GM12878 (cell line): ENCODE measurements around the gene ZNF790. TPM values are rescaled to one million over a fixed set of nuclear protein-coding genes. Genes with fewer than 3 reads are reported as not detected.

Source experiments
- BACH1 ChIP-seq: fragments of 450-650 bp; IDR thresholded peaks from 2 replicates; pipeline ENCODE4 v1.6.1; 2017; ENCODE audit warnings: mild to moderate bottlenecking, borderline replicate concordance
- NR2C1 ChIP-seq: fragments of 450-650 bp; IDR thresholded peaks from 2 replicates; pipeline ENCODE4 v1.6.1; 2017; ENCODE audit warnings: antibody characterized with exemption, mild to moderate bottlenecking, moderate library complexity
- POLR2A ChIP-seq: IDR thresholded peaks from 2 replicates; pipeline ENCODE4 v1.6.1; 2011; ENCODE audit warnings: low read depth, mild to moderate bottlenecking, low read length
- RELA ChIP-seq: fragments of 450-650 bp; IDR thresholded peaks from 2 replicates; pipeline ENCODE4 v1.8.0; 2014; ENCODE audit warnings: borderline replicate concordance; ENCODE audit not compliant: partially characterized antibody
- SMAD5 ChIP-seq: IDR thresholded peaks from 2 replicates; pipeline ENCODE4 v1.6.1; 2016; ENCODE audit warnings: antibody characterized with exemption, low read depth
- ZNF217 ChIP-seq: fragments of 450-650 bp; IDR thresholded peaks from 2 replicates; pipeline ENCODE4 v1.6.1; 2017; ENCODE audit warnings: antibody characterized with exemption, mild to moderate bottlenecking
- polyA plus RNA-seq, 11 experiments: library from polyadenylated mRNA; depleted of rRNA in 4 of 11; unstranded in 6 of 11; stranded (reverse) in 5 of 11; fragments of >200 nt; fragmentation: Nextera tagmentation in 4 of 11; fragmentation: Illumina TruSeq in 1 of 11; extraction: Ambion mirVana in 4 of 11; extraction: Trizol in 1 of 11; gene quantifications; 1 replicate in 1 of 11; 2 replicates in 10 of 11; pipeline versions ENCODE4 v1.2.1 to v1.2.3, GENCODE V29; 2011 to 2016; ENCODE audit warnings: inconsistent platforms in 2 of 11, missing spikeins in 2 of 11, low read depth in 1 of 11
- total RNA-seq, 4 experiments: library from RNA; depleted of rRNA in 3 of 4; stranded (reverse); fragments of >200 nt in 3 of 4; fragmentation: Illumina TruSeq in 1 of 4; extraction: Trizol in 1 of 4; gene quantifications; 2 replicates each; pipeline versions ENCODE4 v1.2.1 to v1.2.3, GENCODE V29; 2013 to 2021
- TF ChIP-seq, protein P1 (sequence below): IDR thresholded peaks from 2 replicates; pipeline ENCODE4 v1.6.1; 2012; ENCODE audit warnings: low read depth, low read length, improper control_type of control experiment
- TF ChIP-seq, protein P2 (sequence below): fragments of 450-650 bp; IDR thresholded peaks from 2 replicates; pipeline ENCODE4 v1.6.1; 2018; ENCODE audit warnings: mild to moderate bottlenecking, low read depth, moderate library complexity; ENCODE audit not compliant: partially characterized antibody
- TF ChIP-seq, protein P3 (sequence below): fragments of 450-650 bp; IDR thresholded peaks from 2 replicates; pipeline ENCODE4 v1.6.1; 2017; ENCODE audit warnings: mild to moderate bottlenecking

Gene ZNF790
- total and polyA plus RNA-seq, 10 of the 15 experiments (the other 5 are each of a cell fraction or from before 2014, with no cell fraction given) = 0.87 to 5.2 (median 2.9) TPM

DNA sequence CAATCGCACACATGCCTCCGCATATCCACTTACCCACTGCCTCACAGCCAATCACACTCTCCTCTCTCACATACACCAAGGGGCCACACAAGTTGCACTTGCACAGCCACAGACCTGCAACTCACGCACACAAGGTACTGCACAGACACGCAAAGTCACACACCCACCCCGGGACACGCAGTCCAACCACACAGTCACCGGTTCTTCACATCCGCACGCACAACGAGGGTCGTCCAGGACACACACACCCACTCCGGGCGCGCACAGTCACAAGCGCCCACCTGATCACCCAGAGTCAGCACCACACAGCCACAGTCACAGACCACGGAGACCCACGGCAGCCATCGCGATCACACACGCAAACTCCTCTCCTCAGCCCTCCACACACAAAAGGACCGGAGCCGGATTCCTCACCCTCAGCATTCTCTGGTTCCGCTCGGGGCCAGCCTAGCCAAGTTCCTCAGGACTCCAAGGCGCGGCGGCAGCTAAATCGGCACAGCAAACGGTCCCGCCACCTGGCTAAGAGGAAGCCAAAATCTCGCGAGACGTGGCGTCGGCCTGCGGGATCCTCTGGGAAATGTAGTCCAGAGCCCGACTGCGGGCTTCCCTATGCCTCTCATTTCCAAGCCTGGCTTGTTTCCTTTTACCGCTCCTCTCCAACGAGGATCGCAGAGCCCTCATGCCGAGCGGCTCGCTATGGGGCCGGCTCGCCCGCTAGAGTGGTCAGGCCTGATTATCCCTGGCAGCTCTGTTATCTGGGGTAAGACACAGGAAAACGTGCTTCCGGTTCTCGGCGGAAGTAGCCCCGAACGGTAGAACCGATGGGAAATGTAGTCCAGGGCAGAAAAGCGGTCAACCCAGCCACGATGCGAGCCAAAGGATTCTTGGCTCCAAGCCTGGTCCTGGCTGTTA lies 65.6 kb downstream of the ZNF790 start, which contains the start of gene ZNF850 (continued):
- TF ChIP-seq, protein P1, sequence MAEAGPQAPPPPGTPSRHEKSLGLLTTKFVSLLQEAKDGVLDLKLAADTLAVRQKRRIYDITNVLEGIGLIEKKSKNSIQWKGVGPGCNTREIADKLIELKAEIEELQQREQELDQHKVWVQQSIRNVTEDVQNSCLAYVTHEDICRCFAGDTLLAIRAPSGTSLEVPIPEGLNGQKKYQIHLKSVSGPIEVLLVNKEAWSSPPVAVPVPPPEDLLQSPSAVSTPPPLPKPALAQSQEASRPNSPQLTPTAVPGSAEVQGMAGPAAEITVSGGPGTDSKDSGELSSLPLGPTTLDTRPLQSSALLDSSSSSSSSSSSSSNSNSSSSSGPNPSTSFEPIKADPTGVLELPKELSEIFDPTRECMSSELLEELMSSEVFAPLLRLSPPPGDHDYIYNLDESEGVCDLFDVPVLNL = peak; percentile 83
- TF ChIP-seq ZNF217 (no peak), SMAD5 (no peak), RELA (no peak), NR2C1 (peak; percentile 66; the same call in 1 of the 2 replicates), BACH1 (peak; percentile 27; the same call in 1 of the 2 replicates), POLR2A (peak; percentile 89)
- TF ChIP-seq, protein P2, sequence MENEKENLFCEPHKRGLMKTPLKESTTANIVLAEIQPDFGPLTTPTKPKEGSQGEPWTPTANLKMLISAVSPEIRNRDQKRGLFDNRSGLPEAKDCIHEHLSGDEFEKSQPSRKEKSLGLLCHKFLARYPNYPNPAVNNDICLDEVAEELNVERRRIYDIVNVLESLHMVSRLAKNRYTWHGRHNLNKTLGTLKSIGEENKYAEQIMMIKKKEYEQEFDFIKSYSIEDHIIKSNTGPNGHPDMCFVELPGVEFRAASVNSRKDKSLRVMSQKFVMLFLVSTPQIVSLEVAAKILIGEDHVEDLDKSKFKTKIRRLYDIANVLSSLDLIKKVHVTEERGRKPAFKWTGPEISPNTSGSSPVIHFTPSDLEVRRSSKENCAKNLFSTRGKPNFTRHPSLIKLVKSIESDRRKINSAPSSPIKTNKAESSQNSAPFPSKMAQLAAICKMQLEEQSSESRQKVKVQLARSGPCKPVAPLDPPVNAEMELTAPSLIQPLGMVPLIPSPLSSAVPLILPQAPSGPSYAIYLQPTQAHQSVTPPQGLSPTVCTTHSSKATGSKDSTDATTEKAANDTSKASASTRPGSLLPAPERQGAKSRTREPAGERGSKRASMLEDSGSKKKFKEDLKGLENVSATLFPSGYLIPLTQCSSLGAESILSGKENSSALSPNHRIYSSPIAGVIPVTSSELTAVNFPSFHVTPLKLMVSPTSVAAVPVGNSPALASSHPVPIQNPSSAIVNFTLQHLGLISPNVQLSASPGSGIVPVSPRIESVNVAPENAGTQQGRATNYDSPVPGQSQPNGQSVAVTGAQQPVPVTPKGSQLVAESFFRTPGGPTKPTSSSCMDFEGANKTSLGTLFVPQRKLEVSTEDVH = peak; percentile 88
- TF ChIP-seq, protein P3, sequence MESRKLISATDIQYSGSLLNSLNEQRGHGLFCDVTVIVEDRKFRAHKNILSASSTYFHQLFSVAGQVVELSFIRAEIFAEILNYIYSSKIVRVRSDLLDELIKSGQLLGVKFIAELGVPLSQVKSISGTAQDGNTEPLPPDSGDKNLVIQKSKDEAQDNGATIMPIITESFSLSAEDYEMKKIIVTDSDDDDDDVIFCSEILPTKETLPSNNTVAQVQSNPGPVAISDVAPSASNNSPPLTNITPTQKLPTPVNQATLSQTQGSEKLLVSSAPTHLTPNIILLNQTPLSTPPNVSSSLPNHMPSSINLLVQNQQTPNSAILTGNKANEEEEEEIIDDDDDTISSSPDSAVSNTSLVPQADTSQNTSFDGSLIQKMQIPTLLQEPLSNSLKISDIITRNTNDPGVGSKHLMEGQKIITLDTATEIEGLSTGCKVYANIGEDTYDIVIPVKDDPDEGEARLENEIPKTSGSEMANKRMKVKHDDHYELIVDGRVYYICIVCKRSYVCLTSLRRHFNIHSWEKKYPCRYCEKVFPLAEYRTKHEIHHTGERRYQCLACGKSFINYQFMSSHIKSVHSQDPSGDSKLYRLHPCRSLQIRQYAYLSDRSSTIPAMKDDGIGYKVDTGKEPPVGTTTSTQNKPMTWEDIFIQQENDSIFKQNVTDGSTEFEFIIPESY = no peak
- TF ChIP-seq, all 136 proteins: peak for 50
